Naive thymus-derived CD4-positive, alpha-beta T cell (primary cell): ENCODE results near the gene SPAG16. TPM values are rescaled to one million over a fixed set of nuclear protein-coding genes. Genes with fewer than 3 reads are reported as not detected.

Source experiments
- ATAC-seq: fragments of 150-1000 bp; cut with Tn5 transposase; 2 replicates; pipeline ENCODE4 v1.10.0; 2021; ENCODE audit warnings: mild to moderate bottlenecking, moderate library complexity
- CTCF ChIA-PET: fragments of 350-600 bp; sonication (Branson Sonifier 250); formaldehyde crosslinking; loops from one replicate; lab custom pipeline; 2021; ENCODE audit warnings: antibody characterized with exemption; lab: Charles Lee
- POLR2A ChIA-PET: fragments of 350-600 bp; sonication (Branson Sonifier 250); formaldehyde crosslinking; loops from one replicate; lab custom pipeline; 2021; ENCODE audit warnings: antibody characterized with exemption, inconsistent platforms; lab: Charles Lee
- DNase-seq, 9 donors: peaks; one replicate each; pipeline versions ENCODE4 v3.0.0 to v3.0.0-alpha.2; 2020 to 2022; ENCODE audit warnings: mixed read lengths in 1 of 9
- H3K27ac ChIP-seq: one replicate; pipeline ENCODE4 v1.7.0; 2013; ENCODE audit warnings: mild to moderate bottlenecking, low read depth, low read length, moderate library complexity
- H3K27me3 ChIP-seq, 2 donors: one replicate each; pipeline ENCODE4 v1.7.0; 2013; ENCODE audit warnings: low read length in 2 of 2, mild to moderate bottlenecking in 2 of 2, moderate library complexity in 2 of 2; ENCODE audit not compliant: control insufficient read depth in 2 of 2, insufficient read depth in 2 of 2
- H3K36me3 ChIP-seq, 3 experiments: 1 replicate in 2 of 3; 2 replicates in 1 of 3; pipeline ENCODE4 v1.7.0; 2013; ENCODE audit warnings: low read length in 3 of 3, mild to moderate bottlenecking in 3 of 3, moderate library complexity in 1 of 3; ENCODE audit not compliant: insufficient read depth in 3 of 3, control insufficient read depth in 2 of 3
- H3K4me1 ChIP-seq, 2 donors: one replicate each; pipeline ENCODE4 v1.7.0; 2013; ENCODE audit warnings: low read length in 2 of 2, mild to moderate bottlenecking in 2 of 2, moderate library complexity in 1 of 2; ENCODE audit not compliant: control insufficient read depth in 2 of 2, insufficient read depth in 2 of 2
- H3K4me3 ChIP-seq: 2 replicates; pipeline ENCODE4 v1.7.0; 2013; ENCODE audit warnings: mild to moderate bottlenecking, low read length
- H3K9me3 ChIP-seq, 3 experiments: 1 replicate in 2 of 3; 2 replicates in 1 of 3; pipeline ENCODE4 v1.7.0; 2013; ENCODE audit warnings: low read length in 3 of 3; ENCODE audit not compliant: control insufficient read depth in 2 of 3
- H3K27ac Mint-ChIP-seq, 9 donors: one replicate each; pipeline ENCODE4 v1.8.0; 2020 to 2022; ENCODE audit warnings: mixed read lengths in 9 of 9, mild to moderate bottlenecking in 8 of 9, moderate library complexity in 5 of 9, inconsistent platforms in 2 of 9
- H3K27me3 Mint-ChIP-seq, 5 donors: one replicate each; pipeline ENCODE4 v1.8.0; 2021 to 2022; ENCODE audit warnings: mixed read lengths in 5 of 5, mild to moderate bottlenecking in 1 of 5
- H3K36me3 Mint-ChIP-seq, 5 donors: one replicate each; pipeline ENCODE4 v1.8.0; 2020 to 2022; ENCODE audit warnings: mixed read lengths in 5 of 5, mild to moderate bottlenecking in 3 of 5, inconsistent platforms in 1 of 5
- H3K4me1 Mint-ChIP-seq, 7 donors: one replicate each; pipeline ENCODE4 v1.8.0; 2020 to 2022; ENCODE audit warnings: mixed read lengths in 7 of 7, mild to moderate bottlenecking in 3 of 7, inconsistent platforms in 1 of 7
- H3K4me3 Mint-ChIP-seq, 10 donors: one replicate each; pipeline ENCODE4 v1.8.0; 2020 to 2022; ENCODE audit warnings: mild to moderate bottlenecking in 10 of 10, mixed read lengths in 10 of 10, moderate library complexity in 6 of 10, inconsistent platforms in 2 of 10
- H3K9me3 Mint-ChIP-seq, 11 donors: one replicate each; pipeline ENCODE4 v1.8.0; 2020 to 2022; ENCODE audit warnings: mixed read lengths in 11 of 11, mild to moderate bottlenecking in 4 of 11, inconsistent platforms in 1 of 11, moderate library complexity in 1 of 11
- intact Hi-C, 2 donors: fragments of 100-400 bp; cut with micrococcal nuclease; formaldehyde crosslinking; loops; one replicate each; pipeline ENCODE4 v1.15.1; 2023
- polyA plus RNA-seq, 2 donors: library from polyadenylated mRNA; unstranded; fragments of 300-500 nt; fragmentation: Illumina TruSeq; gene quantifications; one replicate each; pipeline ENCODE4 v1.2.3, GENCODE V29; 2021
- total RNA-seq, 6 experiments: library from RNA in 5 of 6; stranded (reverse) in 5 of 6; gene quantifications; 1 replicate in 5 of 6; 2 replicates in 1 of 6; pipeline ENCODE4 v1.2.3 and lab custom pipeline; 2021 to 2026

SPAG16 gene
- total and polyA plus RNA-seq, 7 experiments from 2014 or later: 4.7 to 20.2 (median 7.4) TPM

- no peak for DNase-seq
- Histone ChIP-seq H3K9me3 (no peaks in the 10 kb centered on the region), H3K36me3 (no peaks in the 10 kb centered on the region), H3K4me3 (no peak overlapping the region), H3K4me1 (no peaks in the 10 kb centered on the region), H3K27me3 (no peaks in the 10 kb centered on the region), H3K27ac (no peak overlapping the region)
- Mint-ChIP-seq H3K4me1 (peaks cover 0 to 2% (median 0%) of the 10 kb centered on the region in 7 donors), H3K27ac (no peak overlapping the region), H3K9me3 (peaks cover 0 to 5% (median 0%) of the 10 kb centered on the region in 11 donors), H3K36me3 (no peaks in the 10 kb centered on the region), H3K4me3 (no peak overlapping the region), H3K27me3 (peaks cover 0 to 4% (median 0%) of the 10 kb centered on the region in 5 donors)
- ChIA-PET POLR2A (no interaction called here), CTCF (no interaction called here)
- intact Hi-C loops: no loop called here
- ATAC-seq: no peak
These were observed 917.6 kb downstream of the SPAG16 start for GRCh38 chr2:214201892-214202291.

DNA sequence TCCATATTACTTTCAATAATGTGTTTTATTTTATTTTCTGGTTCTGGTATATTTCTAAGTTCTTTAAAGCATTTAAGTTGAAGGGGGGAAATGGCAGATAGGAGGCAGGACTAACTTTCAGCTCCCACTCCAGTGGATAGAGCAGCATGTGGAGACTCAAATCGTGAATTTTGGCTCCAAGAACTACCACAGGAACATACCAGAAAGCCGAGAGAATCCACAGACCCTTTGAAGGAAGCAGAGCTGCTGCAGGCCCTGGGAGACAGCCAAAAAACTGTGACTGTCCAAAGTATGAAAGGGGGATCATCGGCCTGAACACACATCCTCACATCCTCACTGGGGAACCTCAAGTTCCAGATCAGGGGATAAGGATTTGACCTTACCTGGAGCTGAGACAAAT is 919.0 kb downstream of the SPAG16 start:
- Histone ChIP-seq H3K4me1 (no peaks in the 10 kb centered on the region), H3K36me3 (no peaks in the 10 kb centered on the region), H3K9me3 (no peaks in the 10 kb centered on the region), H3K27me3 (no peaks in the 10 kb centered on the region), H3K4me3 (no peak overlapping the region), H3K27ac (no peak overlapping the region)
- CTCF ChIA-PET: no interaction called here
- H3K27ac Mint-ChIP-seq: no peak overlapping the region
- peaks cover 0 to 4% (median 0%) of the 10 kb centered on the region in 5 donors for H3K27me3 Mint-ChIP-seq
- POLR2A ChIA-PET: no interaction called here
- H3K4me3 Mint-ChIP-seq: no peak overlapping the region
- DNase-seq (no peak), ATAC-seq (no peak)
- H3K4me1 Mint-ChIP-seq: peaks cover 0 to 2% (median 0%) of the 10 kb centered on the region in 7 donors
- intact Hi-C loops: no loop called here
- no peaks in the 10 kb centered on the region for H3K36me3 Mint-ChIP-seq
- peaks cover 0 to 9% (median 0%) of the 10 kb centered on the region in 11 donors for H3K9me3 Mint-ChIP-seq

DNA sequence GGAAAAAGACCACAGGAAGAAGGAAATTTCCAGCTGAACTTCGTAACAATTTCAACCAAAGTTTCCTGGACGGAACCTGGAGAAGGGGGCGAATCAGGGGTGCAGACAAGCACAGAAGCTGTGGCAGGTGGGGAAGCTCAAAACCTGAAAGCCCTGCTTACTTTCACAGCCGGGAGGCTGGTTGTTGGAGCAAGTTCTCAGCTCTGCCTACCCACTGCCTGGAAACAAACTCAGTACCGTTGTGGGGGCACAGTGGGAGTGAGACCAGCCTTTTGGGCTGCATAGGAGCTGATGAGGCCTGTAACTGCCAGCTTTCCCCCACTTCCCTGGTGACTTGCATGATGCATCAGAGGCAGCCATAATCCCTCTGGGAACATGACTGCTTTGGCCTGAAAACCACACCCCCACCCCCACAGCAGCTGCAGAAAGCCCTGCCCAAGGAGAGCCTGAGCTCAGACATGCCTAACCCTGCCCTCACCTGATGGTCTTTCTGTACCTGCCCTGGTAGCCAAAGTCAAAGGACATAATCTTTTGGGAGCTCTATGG is 919.6 kb downstream of the SPAG16 start:
- intact Hi-C loops: no loop called here
- H3K9me3 Mint-ChIP-seq: peaks cover 0 to 9% (median 0%) of the 10 kb centered on the region in 11 donors
- H3K27me3 ChIP-seq: no peaks in the 10 kb centered on the region
- no peak overlapping the region for H3K4me3 ChIP-seq
- no peak overlapping the region for H3K4me3 Mint-ChIP-seq
- H3K36me3 ChIP-seq: no peaks in the 10 kb centered on the region
- no peak overlapping the region for H3K27ac ChIP-seq
- peaks cover 0 to 2% (median 0%) of the 10 kb centered on the region in 7 donors for H3K4me1 Mint-ChIP-seq
- no peaks in the 10 kb centered on the region for H3K36me3 Mint-ChIP-seq
- ChIA-PET CTCF (no interaction called here), POLR2A (no interaction called here)
- no peak overlapping the region for H3K27ac Mint-ChIP-seq
- no peaks in the 10 kb centered on the region for H3K4me1 ChIP-seq
- no peak for DNase-seq
- H3K27me3 Mint-ChIP-seq: peaks cover 0 to 4% (median 0%) of the 10 kb centered on the region in 5 donors
- H3K9me3 ChIP-seq: no peaks in the 10 kb centered on the region
- ATAC-seq: no peak

DNA sequence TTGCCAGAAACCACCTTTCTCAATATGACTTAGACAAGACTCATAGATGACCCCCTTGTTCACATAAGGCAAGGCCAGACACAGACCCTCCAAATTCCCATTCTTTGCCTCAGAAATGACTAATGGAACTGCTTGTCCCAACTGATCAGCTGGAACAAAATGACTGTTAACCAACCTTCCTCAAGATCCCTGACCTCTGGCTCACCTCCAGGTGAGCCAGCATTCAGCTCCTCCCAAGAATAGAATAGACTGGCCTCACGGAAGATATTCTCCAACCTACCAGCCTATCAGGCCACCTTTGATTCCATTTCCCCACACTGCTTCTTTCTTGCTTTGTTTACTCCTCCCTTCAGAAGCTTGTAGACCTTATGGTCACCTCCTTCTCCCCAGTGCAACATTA is 930.8 kb downstream of the SPAG16 start:
- H3K36me3 ChIP-seq: no peaks in the 10 kb centered on the region
- intact Hi-C loops: no loop called here
- POLR2A ChIA-PET: no interaction called here
- CTCF ChIA-PET: no interaction called here
- H3K4me3 ChIP-seq: no peak overlapping the region
- no peak overlapping the region for H3K27ac ChIP-seq
- no peaks in the 10 kb centered on the region for H3K36me3 Mint-ChIP-seq
- H3K9me3 Mint-ChIP-seq: peaks cover 0 to 8% (median 0%) of the 10 kb centered on the region in 11 donors
- no peaks in the 10 kb centered on the region for H3K4me1 Mint-ChIP-seq
- no peak overlapping the region for H3K27ac Mint-ChIP-seq
- ATAC-seq (no peak), DNase-seq (no peak)
- no peaks in the 10 kb centered on the region for H3K4me1 ChIP-seq
- H3K9me3 ChIP-seq: no peaks in the 10 kb centered on the region
- H3K27me3 ChIP-seq: no peaks in the 10 kb centered on the region
- no peaks in the 10 kb centered on the region for H3K27me3 Mint-ChIP-seq
- no peak overlapping the region for H3K4me3 Mint-ChIP-seq

DNA sequence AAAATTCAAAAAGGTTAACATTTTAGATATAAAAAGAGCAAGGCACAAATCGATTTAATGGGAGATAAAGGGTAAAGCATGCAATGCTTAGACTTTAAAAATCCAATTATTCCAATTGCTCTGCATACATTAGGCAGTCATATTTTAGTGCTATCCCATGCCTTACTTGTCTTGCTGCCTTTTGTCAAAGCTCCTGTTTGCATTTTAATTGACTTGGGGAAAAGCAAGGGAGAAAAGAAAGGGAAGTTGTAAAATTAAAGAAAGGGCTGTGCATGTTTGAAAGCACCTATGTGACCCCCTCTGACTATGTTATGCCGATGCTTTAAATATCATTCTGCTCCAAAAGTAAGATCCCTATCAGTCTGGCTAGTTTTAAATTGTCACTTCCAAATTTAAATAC is 932.9 kb downstream of the SPAG16 start:
- no peak overlapping the region for H3K27ac ChIP-seq
- ChIA-PET POLR2A (no interaction called here), CTCF (interaction anchor here (0.5 kb wide), 1 partner anchor 111 kb away, joined by 3 read pairs; no protein-coding TSS in a partner anchor)
- H3K36me3 Mint-ChIP-seq: no peaks in the 10 kb centered on the region
- ATAC-seq: no peak
- H3K9me3 ChIP-seq: no peaks in the 10 kb centered on the region
- peaks cover 0 to 8% (median 0%) of the 10 kb centered on the region in 11 donors for H3K9me3 Mint-ChIP-seq
- no peaks in the 10 kb centered on the region for H3K4me1 Mint-ChIP-seq
- no peak overlapping the region for H3K4me3 Mint-ChIP-seq
- no peak overlapping the region for H3K27ac Mint-ChIP-seq
- no peak overlapping the region for H3K4me3 ChIP-seq
- H3K27me3 ChIP-seq: no peaks in the 10 kb centered on the region
- no peak for DNase-seq
- no peaks in the 10 kb centered on the region for H3K4me1 ChIP-seq
- no peaks in the 10 kb centered on the region for H3K36me3 ChIP-seq
- intact Hi-C loops: no loop called here
- H3K27me3 Mint-ChIP-seq: no peaks in the 10 kb centered on the region

GRCh38 chr2:214217599-214217998 is 933.3 kb downstream of the SPAG16 start:
- intact Hi-C loops: no loop called here
- ATAC-seq: no peak

DNA sequence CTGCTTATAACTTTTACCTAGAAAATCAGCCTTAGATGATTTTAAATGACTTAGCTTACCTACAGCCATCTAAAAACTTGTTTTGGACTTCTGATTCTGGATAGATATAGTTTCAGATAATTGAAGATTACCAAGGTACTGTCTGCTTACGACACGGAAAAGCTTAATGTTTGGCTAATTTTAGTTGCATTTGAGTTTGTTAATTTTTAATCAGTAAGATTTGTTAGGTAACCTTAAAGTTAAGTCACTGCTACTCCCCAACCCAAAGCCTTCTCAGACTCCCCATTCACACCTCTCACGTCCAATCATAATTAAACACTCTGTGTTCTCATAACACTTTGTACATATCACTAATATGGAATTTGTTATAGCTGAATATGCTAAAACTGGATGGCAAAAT is 936.0 kb downstream of the SPAG16 start:
- no peaks in the 10 kb centered on the region for H3K36me3 Mint-ChIP-seq
- no peaks in the 10 kb centered on the region for H3K27me3 Mint-ChIP-seq
- no peaks in the 10 kb centered on the region for H3K9me3 ChIP-seq
- ChIA-PET CTCF (no interaction called here), POLR2A (no interaction called here)
- no peaks in the 10 kb centered on the region for H3K27me3 ChIP-seq
- DNase-seq: no peak
- H3K4me1 Mint-ChIP-seq: no peaks in the 10 kb centered on the region
- no peak overlapping the region for H3K27ac Mint-ChIP-seq
- H3K36me3 ChIP-seq: no peaks in the 10 kb centered on the region
- no peak overlapping the region for H3K4me3 ChIP-seq
- ATAC-seq: no peak
- H3K9me3 Mint-ChIP-seq: peaks cover 0 to 12% (median 0%) of the 10 kb centered on the region in 11 donors
- H3K27ac ChIP-seq: no peak overlapping the region
- no peaks in the 10 kb centered on the region for H3K4me1 ChIP-seq
- no peak overlapping the region for H3K4me3 Mint-ChIP-seq
- intact Hi-C loops: no loop called here

More at GRCh38 chr2:214217599-214217998, 933.3 kb downstream of the SPAG16 start:
- DNase-seq: no peak
- Histone ChIP-seq H3K36me3 (no peaks in the 10 kb centered on the region), H3K27me3 (no peaks in the 10 kb centered on the region), H3K9me3 (no peaks in the 10 kb centered on the region), H3K27ac (no peak overlapping the region), H3K4me1 (no peaks in the 10 kb centered on the region), H3K4me3 (no peak overlapping the region)
- no peaks in the 10 kb centered on the region for H3K4me1 Mint-ChIP-seq
- CTCF ChIA-PET: interaction anchor here (0.5 to 0.6 kb wide), 2 partner anchors 112 to 229 kb away, joined by 3 read pairs; no protein-coding TSS in a partner anchor
- no peak overlapping the region for H3K27ac Mint-ChIP-seq
- H3K4me3 Mint-ChIP-seq: no peak overlapping the region
- peaks cover 0 to 8% (median 0%) of the 10 kb centered on the region in 11 donors for H3K9me3 Mint-ChIP-seq
- no peaks in the 10 kb centered on the region for H3K36me3 Mint-ChIP-seq
- POLR2A ChIA-PET: no interaction called here
- H3K27me3 Mint-ChIP-seq: no peaks in the 10 kb centered on the region
